ENCODE data around the gene DGAT2L6. TPM values are rescaled to one million over a fixed set of nuclear protein-coding genes. Genes with fewer than 3 reads are reported as not detected.

DGAT2L6 gene
- total RNA-seq, 2 donors from 2014 or later, result not detected

DNA sequence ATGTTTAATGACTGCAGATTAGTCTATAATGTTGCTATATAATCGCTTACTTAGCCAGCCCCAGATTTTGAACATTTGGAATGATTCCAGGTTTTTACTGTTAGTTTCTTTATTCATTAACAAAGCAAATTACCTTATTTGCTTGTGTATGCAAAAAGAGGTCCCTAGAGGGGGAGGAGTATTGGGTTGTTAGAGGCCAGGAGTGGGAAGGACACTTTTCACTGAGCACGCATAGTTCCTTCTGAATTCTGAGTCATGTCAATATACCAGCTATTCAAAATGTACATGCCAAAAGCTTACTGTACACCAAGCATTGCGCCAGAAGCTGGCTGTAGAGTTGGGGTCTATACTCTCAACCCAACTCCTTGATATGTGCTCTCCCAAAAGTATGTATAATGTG lies 5.1 kb upstream of the DGAT2L6 start:
- Histone ChIP-seq H3K27me3 (no peaks in the 10 kb centered on the region), H3K4me3 (no peak overlapping the region), H3K27ac (no peak overlapping the region), H3K9me3 (no peaks in the 10 kb centered on the region), H3K36me3 (no peaks in the 10 kb centered on the region), H3K4me1 (peaks cover 0 to 9% of the 10 kb centered on the region in 2 donors)
- TF ChIP-seq, protein P1, sequence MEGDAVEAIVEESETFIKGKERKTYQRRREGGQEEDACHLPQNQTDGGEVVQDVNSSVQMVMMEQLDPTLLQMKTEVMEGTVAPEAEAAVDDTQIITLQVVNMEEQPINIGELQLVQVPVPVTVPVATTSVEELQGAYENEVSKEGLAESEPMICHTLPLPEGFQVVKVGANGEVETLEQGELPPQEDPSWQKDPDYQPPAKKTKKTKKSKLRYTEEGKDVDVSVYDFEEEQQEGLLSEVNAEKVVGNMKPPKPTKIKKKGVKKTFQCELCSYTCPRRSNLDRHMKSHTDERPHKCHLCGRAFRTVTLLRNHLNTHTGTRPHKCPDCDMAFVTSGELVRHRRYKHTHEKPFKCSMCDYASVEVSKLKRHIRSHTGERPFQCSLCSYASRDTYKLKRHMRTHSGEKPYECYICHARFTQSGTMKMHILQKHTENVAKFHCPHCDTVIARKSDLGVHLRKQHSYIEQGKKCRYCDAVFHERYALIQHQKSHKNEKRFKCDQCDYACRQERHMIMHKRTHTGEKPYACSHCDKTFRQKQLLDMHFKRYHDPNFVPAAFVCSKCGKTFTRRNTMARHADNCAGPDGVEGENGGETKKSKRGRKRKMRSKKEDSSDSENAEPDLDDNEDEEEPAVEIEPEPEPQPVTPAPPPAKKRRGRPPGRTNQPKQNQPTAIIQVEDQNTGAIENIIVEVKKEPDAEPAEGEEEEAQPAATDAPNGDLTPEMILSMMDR (IDR thresholded peaks at IDR 0.05), result no peak
- no peak for DNase-seq (ENCODE audit: low spot score)

DNA sequence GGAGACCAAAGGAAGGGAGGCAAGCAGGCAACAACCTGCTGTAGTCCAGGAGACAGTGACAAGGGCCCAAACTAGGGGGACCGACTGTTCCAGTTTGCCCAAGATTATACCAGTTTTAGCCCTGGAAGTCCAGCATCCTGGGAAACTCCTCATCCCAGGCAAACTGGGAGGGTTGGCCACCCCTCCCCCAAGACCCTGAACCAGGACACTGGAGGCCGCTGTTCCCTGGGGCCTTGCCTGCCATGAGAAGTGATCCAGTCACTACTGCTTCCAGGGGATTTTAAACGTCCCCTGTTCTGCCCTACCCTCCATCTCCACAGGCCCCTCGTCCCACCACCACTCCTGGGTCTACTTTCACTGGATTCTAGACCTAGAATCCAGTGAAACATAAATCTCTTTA lies 4.3 kb upstream of the DGAT2L6 start:
- H3K9me3 ChIP-seq, result no peaks in the 10 kb centered on the region
- H3K27ac ChIP-seq, result no peak overlapping the region
- peaks cover 0 to 9% of the 10 kb centered on the region in 2 donors for H3K4me1 ChIP-seq
- no peak overlapping the region for H3K4me3 ChIP-seq
- TF ChIP-seq, protein P1 (IDR thresholded peaks at IDR 0.05), result no peak
- no peak for DNase-seq (ENCODE audit: low spot score)
- no peaks in the 10 kb centered on the region for H3K36me3 ChIP-seq
- H3K27me3 ChIP-seq, result no peaks in the 10 kb centered on the region

DNA sequence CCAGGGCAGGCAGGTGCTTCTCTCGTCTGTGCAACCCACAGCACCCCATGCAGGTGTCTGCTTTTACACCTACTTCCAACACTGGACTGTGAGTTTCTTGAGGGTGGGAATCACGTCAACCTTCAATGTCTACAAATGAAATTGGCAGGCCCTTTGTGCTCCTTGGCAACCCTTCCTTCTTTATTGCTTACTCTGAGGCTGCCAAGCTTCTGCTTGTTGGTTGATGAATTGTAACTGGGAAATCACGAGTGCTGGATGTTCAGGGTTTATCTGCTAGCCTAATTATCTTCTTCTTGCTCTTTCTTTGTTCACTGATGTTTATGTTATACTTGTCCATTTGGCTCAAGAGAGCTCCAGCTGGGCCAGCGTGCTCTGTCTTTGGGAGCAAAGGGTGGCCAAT lies 2.5 kb upstream of the DGAT2L6 start:
- H3K4me3 ChIP-seq, result no peak overlapping the region
- H3K27me3 ChIP-seq, result no peaks in the 10 kb centered on the region
- DNase-seq (ENCODE audit: low spot score), result no peak
- H3K27ac ChIP-seq, result no peak overlapping the region
- TF ChIP-seq, protein P1 (IDR thresholded peaks at IDR 0.05), result no peak
- no peaks in the 10 kb centered on the region for H3K4me1 ChIP-seq
- H3K36me3 ChIP-seq, result no peaks in the 10 kb centered on the region
- no peaks in the 10 kb centered on the region for H3K9me3 ChIP-seq

DNA sequence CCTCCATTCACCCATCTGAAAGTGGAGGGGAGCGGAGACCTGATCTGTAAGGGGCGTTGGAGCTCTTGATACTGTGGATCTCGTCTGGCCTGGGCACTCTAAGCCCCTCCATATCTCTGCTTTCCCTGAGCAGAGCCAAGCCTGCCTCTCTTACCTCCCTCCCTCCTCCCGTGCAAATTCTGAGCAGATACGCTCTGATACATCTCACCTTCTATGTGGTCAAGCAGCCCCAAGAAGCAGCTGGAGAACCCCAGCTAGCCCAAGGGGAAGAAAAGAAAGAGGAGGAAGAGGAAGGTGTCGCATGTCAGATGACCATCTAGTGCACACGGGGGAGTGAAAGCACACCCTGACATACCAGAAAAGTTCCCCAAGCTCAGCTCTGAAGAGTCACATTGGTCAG lies 1.9 kb upstream of the DGAT2L6 start:
- no peaks in the 10 kb centered on the region for H3K4me1 ChIP-seq
- TF ChIP-seq, protein P1 (IDR thresholded peaks at IDR 0.05), result no peak

DNA sequence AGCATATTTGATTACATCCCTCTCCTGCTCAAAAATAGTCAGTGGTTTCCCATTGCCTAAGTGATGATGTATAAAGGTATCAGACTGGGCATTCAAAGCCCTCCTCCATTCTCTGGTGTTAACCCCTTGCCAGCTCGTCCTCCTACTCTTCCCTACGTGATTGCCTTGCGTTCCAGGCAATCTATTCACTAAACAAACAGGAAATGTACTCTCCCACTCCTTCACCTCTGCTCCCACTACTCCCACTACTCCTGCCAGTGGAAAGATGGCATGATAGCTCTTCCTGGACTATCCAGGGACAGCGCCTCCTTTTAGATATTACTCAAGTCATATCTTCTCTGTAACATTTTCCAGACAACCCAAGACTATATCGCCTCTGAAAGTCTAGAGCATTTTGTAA lies 5.8 kb downstream of the DGAT2L6 start:
- no peak for DNase-seq (ENCODE audit: low spot score)
- Histone ChIP-seq H3K36me3 (no peaks in the 10 kb centered on the region), H3K4me3 (no peak overlapping the region), H3K4me1 (no peaks in the 10 kb centered on the region), H3K27me3 (no peaks in the 10 kb centered on the region), H3K27ac (no peak overlapping the region), H3K9me3 (no peaks in the 10 kb centered on the region)
- TF ChIP-seq, protein P1 (IDR thresholded peaks at IDR 0.05), result no peak

More for the DNA sequence above, 1.9 kb upstream of the DGAT2L6 start:
- H3K9me3 ChIP-seq, result no peaks in the 10 kb centered on the region
- no peak overlapping the region for H3K27ac ChIP-seq
- no peaks in the 10 kb centered on the region for H3K36me3 ChIP-seq
- no peak overlapping the region for H3K4me3 ChIP-seq
- DNase-seq (ENCODE audit: low spot score), result no peak
- no peaks in the 10 kb centered on the region for H3K27me3 ChIP-seq

DNA sequence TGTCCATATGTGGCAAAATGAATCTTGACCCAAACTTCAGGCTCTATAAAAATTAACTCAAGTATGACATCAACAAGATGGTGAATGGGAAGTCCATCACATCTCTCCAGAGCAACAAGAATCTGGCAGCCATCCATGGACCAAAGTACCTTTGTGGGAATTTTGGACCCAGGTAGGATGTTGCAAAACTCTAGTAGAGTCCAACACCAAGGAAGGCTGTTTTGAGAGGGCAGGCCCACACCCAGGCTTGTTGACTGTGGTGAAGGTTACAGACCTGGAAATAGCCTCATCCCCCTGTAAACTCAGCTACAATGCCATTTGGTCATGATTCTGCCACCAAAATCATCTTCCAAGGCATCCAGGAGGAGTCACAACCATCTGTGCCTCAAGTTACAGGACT lies 12.9 kb downstream of the DGAT2L6 start:
- TF ChIP-seq, protein P1 (IDR thresholded peaks at IDR 0.05), result no peak
- peaks cover 0 to 27% of the 10 kb centered on the region in 2 donors for H3K9me3 ChIP-seq
- H3K4me1 ChIP-seq, result no peaks in the 10 kb centered on the region
- H3K27ac ChIP-seq, result no peak overlapping the region
- no peaks in the 10 kb centered on the region for H3K27me3 ChIP-seq
- no peak for DNase-seq (ENCODE audit: low spot score)
- no peaks in the 10 kb centered on the region for H3K36me3 ChIP-seq
- no peak overlapping the region for H3K4me3 ChIP-seq

Data from right atrium auricular region (tissue), 2 donors.